Kidney (tissue), 14 donors: Measurements from ENCODE around the gene BDKRB2. TPM values are rescaled to one million over a fixed set of nuclear protein-coding genes. Genes with fewer than 3 reads are reported as not detected.

Source experiments
- DNase-seq, 5 donors: peaks; one replicate each; pipeline ENCODE4 v3.0.0-alpha.2; 2013 to 2020
- FAIRE-seq: peaks from 2 replicates; lab custom pipeline; 2012; peaks lifted over from hg19 to GRCh38; lab: Jason Lieb, UNC
- H3K27ac ChIP-seq, 2 donors: one replicate each; pipeline ENCODE4 v1.7.0; 2013; ENCODE audit warnings: low read depth in 2 of 2, low read length in 2 of 2, inconsistent platforms in 1 of 2
- H3K27me3 ChIP-seq: one replicate; pipeline ENCODE4 v1.7.1; 2013; ENCODE audit warnings: low read length, inconsistent platforms; ENCODE audit not compliant: control insufficient read depth, insufficient read depth
- H3K36me3 ChIP-seq, 3 donors: one replicate each; pipeline versions ENCODE4 v1.7.0 to v1.7.1; 2013; ENCODE audit warnings: low read length in 3 of 3, control low read depth in 1 of 3, inconsistent platforms in 1 of 3; ENCODE audit not compliant: insufficient read depth in 3 of 3, control insufficient read depth in 2 of 3
- H3K4me1 ChIP-seq, 3 donors: one replicate each; pipeline versions ENCODE4 v1.7.0 to v1.7.1; 2013; ENCODE audit warnings: low read length in 3 of 3, inconsistent platforms in 1 of 3, low read depth in 1 of 3; ENCODE audit not compliant: control insufficient read depth in 2 of 3, insufficient read depth in 2 of 3
- H3K4me3 ChIP-seq, 3 donors: one replicate each; pipeline versions ENCODE4 v1.7.0 to v1.8.1; 2013; ENCODE audit warnings: low read length in 3 of 3, control low read depth in 1 of 3, inconsistent platforms in 1 of 3
- H3K9ac ChIP-seq, 3 donors: one replicate each; pipeline versions ENCODE4 v1.7.0 to v1.7.1; 2013; ENCODE audit warnings: low read length in 3 of 3, control low read depth in 1 of 3, inconsistent platforms in 1 of 3
- H3K9me3 ChIP-seq, 3 donors: one replicate each; pipeline versions ENCODE4 v1.7.0 to v1.7.1; 2013; ENCODE audit warnings: low read length in 3 of 3, control low read depth in 1 of 3, inconsistent platforms in 1 of 3; ENCODE audit not compliant: control insufficient read depth in 2 of 3, insufficient read depth in 1 of 3
- intact Hi-C: fragments of 100-400 bp; cut with DNase I; formaldehyde crosslinking; loops from one replicate; pipeline ENCODE4 v1.11.1; 2022
- polyA plus RNA-seq: library from polyadenylated mRNA; stranded (reverse); fragments of 350-450 nt; fragmentation: Illumina TruSeq; extraction: RNeasy Lipid Tissue Mini Kit (QIAGEN cat#74804); gene quantifications from one replicate; pipeline ENCODE4 v1.2.3, GENCODE V29; 2014; ENCODE audit warnings: low read depth, low replicate concordance; ENCODE audit not compliant: insufficient read depth
- total RNA-seq: library from RNA; stranded (reverse); fragmentation: NEBNext Ultra II Directional; extraction: Animal tissue kit (Norgen Biotek cat#: 25700); gene quantifications from one replicate; pipeline ENCODE4 v1.2.1, GENCODE V29; 2021
- TF ChIP-seq, protein P1 (sequence below): IDR thresholded peaks from 3 replicates; pipeline ENCODE4 v1.5.1; 2012; ENCODE audit warnings: mild to moderate bottlenecking, moderate library complexity, borderline replicate concordance; ENCODE audit not compliant: insufficient read depth; ENCODE audit errors: extremely low read depth
- donor health status: control.
- donor health status: control.
- donor health status: control.
- donor health status: control.
- donor health status: control.
- donor health status: DM: yes; HTN: yes; CAD: no.
- donor health status: Normal renal cell carcinoma (clear cell type).

BDKRB2 gene
- total and polyA plus RNA-seq, 2 donors from 2014 or later = 7.4 to 16.1 TPM

GRCh38 chr14:96187216-96188031 is 17.2 kb upstream of the BDKRB2 start:
- DNase-seq (no peak), FAIRE-seq (no peak)
- H3K4me1 ChIP-seq = no peaks in the 10 kb centered on the region
- no peak overlapping the region for H3K27ac ChIP-seq
- no peak overlapping the region for H3K9ac ChIP-seq
- no peak overlapping the region for H3K4me3 ChIP-seq
- intact Hi-C loops = no loop called here
- H3K27me3 ChIP-seq = no peaks in the 10 kb centered on the region
- H3K36me3 ChIP-seq = no peaks in the 10 kb centered on the region
- TF ChIP-seq, protein P1, sequence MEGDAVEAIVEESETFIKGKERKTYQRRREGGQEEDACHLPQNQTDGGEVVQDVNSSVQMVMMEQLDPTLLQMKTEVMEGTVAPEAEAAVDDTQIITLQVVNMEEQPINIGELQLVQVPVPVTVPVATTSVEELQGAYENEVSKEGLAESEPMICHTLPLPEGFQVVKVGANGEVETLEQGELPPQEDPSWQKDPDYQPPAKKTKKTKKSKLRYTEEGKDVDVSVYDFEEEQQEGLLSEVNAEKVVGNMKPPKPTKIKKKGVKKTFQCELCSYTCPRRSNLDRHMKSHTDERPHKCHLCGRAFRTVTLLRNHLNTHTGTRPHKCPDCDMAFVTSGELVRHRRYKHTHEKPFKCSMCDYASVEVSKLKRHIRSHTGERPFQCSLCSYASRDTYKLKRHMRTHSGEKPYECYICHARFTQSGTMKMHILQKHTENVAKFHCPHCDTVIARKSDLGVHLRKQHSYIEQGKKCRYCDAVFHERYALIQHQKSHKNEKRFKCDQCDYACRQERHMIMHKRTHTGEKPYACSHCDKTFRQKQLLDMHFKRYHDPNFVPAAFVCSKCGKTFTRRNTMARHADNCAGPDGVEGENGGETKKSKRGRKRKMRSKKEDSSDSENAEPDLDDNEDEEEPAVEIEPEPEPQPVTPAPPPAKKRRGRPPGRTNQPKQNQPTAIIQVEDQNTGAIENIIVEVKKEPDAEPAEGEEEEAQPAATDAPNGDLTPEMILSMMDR = no peak
- H3K9me3 ChIP-seq = no peaks in the 10 kb centered on the region

DNA sequence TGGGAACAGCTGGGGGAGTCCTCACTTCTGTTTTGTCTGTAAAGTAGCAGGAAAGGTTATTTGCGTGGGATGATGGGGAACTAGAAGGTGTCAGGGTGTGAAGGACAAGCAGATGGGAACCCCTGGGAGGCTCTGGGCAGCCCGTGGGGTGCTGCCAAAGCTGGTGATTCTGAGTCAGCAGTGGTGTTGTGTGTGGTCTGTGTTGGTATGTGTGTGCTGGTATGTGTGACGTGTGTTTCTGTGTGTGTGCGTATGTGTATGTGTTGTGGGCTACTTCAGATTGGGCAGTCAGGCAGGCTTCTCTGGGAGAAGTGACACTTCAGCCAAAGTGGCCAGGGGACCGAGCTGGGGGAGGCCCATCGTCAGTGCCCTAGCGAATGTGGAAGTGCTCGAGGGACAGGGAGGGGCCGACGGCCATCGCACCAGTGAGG is 15.3 kb upstream of the BDKRB2 start:
- intact Hi-C loops = no loop called here
- no peak for FAIRE-seq
- TF ChIP-seq, protein P1 = no peak

GRCh38 chr14:96191353-96191752 is 13.3 kb upstream of the BDKRB2 start:
- Histone ChIP-seq H3K36me3 (no peaks in the 10 kb centered on the region), H3K27me3 (no peaks in the 10 kb centered on the region), H3K27ac (no peak overlapping the region), H3K4me3 (no peak overlapping the region), H3K9me3 (no peaks in the 10 kb centered on the region), H3K9ac (no peak overlapping the region), H3K4me1 (peaks cover 0 to 24% (median 4%) of the 10 kb centered on the region in 3 donors)
- DNase-seq = no peak
- TF ChIP-seq, protein P1 = no peak
- FAIRE-seq = no peak
- intact Hi-C loops = no loop called here

More for the DNA sequence above, 15.3 kb upstream of the BDKRB2 start:
- H3K9me3 ChIP-seq = no peaks in the 10 kb centered on the region
- peaks cover 0 to 13% (median 4%) of the 10 kb centered on the region in 3 donors for H3K4me1 ChIP-seq
- peak in 1 of 5 donors; percentile 71 for DNase-seq
- no peaks in the 10 kb centered on the region for H3K36me3 ChIP-seq
- no peak overlapping the region for H3K9ac ChIP-seq
- H3K27me3 ChIP-seq = no peaks in the 10 kb centered on the region
- no peak overlapping the region for H3K27ac ChIP-seq
- H3K4me3 ChIP-seq = no peak overlapping the region
